DMS 273 (cell line): Measurements from ENCODE around the gene ATPAF2.

Source experiments
- DNase-seq: peaks from one replicate; lab custom pipeline; 2025; ENCODE audit not compliant: unreplicated experiment; lab: John Stamatoyannopoulos, UW

Gene ATPAF2

DNA sequence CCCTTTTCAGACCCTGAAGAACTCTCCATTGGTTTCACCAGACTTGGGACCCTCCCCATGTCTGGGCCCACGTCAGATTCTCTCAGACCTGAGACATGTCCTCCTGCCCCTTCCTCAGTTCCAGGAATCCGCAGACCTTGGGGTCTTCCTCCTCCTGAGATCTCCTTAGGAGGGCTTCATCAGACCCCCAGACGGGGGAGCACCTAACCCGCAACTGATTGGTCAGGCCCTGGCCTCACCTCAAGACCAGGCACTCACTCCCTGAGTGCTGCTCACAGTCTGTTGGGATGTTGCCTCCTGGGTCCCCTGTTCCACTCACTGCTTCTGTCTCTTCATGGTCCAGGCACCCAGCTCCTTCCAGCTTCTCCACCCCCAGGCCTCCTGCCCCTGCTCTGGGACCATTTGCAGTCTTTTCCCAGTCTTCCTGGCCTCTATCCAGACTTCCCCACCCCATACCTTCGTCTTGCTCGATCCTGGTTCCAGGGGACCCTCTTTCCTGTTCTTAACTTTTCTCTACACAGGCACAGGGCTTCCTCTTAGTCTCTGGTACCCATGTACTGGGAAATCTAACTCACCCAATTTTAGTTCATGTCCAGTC lies 1.4 kb upstream of the ATPAF2 start:
- no peak for DNase-seq

DNA sequence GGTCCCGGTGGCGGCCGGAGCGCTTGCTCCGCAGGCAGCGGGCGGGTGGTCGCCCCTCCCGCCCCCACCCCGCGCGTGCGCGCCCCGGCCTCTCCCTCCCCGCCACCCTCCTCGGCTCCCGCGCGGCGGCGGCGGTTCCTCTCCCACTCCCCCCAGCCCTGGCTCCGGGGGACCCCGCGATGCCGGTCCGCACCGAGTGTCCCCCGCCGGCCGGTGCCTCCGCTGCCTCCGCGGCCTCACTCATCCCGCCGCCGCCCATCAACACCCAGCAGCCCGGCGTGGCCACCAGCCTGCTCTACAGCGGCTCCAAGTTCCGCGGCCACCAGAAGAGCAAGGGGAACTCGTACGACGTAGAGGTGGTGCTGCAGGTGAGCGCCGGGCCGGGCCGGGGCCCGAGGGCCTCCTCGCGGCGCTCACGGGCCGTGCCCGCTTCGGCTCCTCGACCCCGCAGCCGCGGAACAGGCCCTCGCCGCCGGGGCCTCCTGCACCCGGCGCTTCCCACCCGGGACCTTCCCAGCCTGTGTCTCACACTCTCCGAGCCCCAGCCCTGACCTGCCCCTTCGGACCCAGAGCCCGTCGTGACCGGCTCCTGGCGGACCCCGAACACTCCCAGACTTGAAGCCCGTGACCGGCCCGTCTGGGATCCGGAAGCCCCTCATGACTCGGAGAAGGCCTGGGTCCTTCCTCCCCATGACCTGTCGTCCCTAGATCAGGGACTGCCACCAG lies 730 bp upstream of the ATPAF2 start:
- peak; percentile 67 for DNase-seq

DNA sequence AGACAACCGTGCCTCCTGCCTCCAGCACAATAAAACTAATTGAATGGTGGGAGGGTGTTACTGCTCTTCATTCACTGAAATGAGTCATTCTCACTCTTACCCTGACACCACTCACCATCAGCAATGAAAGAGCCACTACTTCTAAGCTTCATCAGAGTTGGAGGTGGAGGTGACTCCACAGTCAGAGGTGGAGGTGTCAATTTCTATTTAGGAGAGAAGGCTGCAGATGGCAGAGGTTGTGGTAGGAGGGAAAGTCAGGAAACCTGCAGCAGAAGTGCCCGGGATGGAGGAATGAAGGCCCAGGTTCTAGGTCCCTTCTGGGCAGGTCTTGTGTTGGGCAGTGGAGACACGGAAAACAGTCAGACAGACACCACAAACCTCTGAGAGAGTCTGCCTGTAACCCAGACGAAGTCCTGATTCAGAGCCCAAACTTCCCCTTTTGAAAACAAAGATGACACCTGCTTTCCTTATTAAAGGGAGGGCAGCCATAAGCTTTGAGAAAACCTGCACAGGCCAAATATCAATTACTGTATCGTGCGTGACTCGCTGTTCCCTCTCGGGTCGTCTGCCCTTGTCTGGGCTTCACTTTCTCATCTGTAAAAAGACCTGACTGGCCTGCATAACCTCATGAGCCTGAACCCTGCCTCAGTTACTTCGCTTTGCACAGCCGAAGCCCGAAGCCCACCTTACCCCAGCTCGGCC lies 668 bp downstream of the ATPAF2 start:
- DNase-seq = no peak

DNA sequence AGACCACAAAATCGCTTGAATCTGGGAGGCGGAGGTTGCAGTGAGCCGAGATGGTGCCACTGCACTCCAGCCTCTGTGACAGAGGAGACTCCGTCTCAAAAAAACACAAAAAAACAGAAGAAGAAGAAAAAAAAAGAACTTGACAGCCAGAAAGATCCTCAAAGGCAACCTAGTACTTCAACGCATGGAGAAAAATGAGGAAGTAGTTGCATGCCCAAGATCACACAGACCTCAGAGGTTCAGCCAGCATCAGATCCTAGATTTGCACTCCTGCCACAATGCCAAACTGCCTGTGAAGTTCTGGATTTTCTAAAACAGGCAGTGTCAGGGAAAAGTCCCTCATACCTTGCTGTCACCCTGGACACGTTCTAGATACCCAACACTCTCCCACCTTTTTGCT lies 1.5 kb downstream of the ATPAF2 start:
- no peak for DNase-seq

DNA sequence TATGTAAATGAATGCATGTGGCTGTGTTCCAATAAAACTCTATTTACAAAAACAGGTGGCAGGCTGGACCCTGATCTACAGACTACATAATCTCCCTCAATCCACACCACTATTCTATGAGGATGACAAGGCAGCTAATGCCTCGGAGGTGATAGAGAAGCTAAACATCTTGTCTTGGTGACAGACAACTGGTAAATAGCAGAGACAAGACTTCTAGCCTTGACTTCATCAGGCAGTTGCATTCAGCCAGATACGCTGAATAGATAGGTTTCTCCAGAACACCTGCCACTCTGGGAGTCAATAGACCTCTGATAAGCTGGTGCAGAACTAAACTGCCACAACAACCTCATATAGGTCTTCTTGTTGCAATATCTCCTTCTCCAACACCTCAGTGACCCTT lies 3.3 kb downstream of the ATPAF2 start:
- DNase-seq = peak; percentile 38

DNA sequence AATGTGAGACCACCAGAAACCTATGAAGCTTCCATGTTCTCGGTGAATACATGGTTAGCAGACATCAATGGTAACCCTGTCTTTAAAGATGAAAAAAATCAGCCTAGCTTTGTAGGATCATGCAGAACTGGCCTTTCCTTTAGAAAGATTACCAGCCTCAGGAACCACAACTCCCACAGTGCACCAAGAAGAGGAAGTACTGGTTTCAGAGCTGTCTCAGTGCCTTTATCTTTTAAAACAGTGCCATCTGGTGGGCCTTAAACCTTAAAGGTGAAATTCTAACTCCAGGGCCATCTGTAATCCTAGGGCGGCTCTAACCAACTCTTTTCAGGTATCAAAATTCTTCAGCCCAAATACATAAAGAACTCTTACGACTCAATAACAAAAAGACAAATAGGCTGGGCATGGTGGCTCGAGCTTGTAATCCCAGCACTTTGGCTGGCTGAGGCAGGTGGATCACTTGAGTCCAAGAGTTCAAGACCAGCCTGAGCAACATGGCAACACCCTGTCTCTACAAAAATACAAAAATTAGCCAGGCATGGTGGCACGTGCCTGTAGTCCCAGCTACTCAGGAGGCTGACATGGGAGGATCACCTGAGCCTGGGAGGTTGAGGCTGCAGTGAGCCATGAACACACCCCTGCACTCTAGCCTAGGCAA lies 5.4 kb downstream of the ATPAF2 start:
- peak; percentile 89 for DNase-seq

DNA sequence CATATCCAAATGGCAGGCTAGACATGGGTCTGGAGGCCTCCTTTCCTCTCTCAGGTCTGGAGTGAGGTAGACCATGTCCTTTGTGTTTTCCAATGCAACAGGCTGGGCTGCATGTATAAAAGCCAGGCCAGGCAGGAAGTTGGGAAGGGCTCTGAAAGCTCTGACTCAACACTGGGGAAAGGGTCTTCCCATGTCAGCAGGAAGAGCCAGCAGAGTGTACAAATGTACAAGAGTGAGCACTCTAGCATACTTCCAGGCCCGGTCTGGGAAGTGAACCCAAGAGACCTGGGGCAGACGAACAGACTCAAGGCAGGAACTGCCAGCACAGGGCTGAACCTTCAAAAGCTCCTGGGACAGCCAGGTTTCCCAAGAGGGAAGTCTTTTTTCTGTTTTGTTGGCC lies 7.0 kb downstream of the ATPAF2 start:
- no peak for DNase-seq

DNA sequence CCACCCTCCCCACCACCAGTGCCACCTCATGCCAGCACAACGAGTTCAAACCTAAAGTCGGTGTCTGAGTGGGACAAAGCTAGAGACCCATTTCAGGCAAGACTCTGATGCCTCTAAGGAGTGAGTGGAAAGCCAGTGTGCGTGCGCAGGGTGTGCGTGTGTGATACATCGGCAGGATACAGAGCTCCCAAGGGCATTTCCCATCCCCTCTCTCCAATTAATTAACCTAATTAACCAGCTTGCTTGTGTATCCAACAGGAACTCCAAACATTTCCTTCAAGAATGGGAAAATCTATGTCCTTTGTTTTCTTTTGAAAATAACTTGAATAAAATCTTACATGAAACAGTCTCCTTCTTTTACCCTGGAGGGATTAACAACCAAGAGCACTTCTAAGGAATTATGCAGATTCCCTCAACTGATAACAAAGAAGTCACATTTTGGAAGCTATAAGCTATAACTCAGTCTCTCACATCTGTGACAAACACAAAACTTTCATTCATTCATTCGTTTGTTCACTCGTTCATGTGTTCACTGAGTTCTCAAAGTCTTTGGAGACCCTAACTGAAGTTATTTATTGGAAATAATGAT lies 9.9 kb downstream of the ATPAF2 start:
- no peak for DNase-seq

DNA sequence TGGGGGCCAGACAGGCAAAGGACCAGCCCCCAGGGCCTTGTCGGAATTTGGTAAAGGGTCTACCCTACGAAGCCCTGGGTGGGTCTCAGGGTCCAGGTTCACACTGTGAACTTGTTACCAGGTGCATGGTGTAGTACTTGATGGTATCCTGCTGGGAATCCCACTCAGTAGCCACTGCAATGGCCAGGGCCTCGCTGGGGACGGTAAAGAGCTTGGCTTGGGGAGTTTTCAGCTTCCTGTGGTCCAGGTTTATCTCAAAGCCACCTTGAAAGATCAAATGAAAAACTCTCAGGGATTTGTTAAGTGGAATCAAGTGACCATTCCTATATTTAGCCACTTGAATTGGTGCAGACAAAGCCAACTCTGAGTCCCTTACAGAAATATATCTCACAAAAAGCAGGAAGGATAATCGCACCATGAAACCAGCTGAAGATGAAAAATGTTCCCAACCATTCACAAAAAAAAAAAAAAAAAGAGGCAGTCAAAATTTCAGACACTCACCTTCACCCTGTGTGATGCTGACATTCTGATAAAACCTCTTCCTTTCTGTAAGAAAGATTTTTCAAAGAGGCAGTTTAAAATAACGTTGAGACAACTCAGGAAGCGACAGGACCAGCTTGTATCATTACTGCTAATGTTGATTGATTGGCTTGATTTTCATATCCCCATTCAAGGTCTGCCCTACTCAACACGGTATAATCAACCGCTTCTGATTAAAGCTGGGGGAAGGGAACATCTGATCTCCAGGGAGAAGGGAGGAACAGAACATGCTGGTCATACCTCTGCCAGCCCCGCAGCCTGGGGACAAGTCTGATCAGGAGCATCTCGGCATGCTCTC lies 10.6 kb downstream of the ATPAF2 start:
- peak; percentile 29 for DNase-seq

DNA sequence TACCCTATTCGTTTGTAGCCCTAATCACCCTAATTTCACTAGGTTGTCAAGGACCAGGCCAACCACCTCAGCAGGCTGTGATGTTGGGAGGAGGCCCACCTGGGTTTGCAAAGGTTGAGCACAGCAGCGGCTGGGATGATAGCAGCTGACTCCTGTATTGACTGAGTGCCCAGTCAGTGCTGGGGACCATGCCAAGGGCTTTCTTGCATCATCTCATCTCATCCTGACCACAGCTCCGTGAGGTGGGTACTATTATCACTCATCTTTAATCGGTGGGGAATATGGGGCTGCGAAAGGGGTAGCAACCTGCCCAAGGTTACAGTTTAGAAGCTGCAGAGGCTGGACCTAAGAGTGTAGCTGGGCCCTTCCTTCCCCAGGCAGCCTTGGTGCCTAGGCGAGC lies 11.7 kb downstream of the ATPAF2 start:
- no peak for DNase-seq

DNA sequence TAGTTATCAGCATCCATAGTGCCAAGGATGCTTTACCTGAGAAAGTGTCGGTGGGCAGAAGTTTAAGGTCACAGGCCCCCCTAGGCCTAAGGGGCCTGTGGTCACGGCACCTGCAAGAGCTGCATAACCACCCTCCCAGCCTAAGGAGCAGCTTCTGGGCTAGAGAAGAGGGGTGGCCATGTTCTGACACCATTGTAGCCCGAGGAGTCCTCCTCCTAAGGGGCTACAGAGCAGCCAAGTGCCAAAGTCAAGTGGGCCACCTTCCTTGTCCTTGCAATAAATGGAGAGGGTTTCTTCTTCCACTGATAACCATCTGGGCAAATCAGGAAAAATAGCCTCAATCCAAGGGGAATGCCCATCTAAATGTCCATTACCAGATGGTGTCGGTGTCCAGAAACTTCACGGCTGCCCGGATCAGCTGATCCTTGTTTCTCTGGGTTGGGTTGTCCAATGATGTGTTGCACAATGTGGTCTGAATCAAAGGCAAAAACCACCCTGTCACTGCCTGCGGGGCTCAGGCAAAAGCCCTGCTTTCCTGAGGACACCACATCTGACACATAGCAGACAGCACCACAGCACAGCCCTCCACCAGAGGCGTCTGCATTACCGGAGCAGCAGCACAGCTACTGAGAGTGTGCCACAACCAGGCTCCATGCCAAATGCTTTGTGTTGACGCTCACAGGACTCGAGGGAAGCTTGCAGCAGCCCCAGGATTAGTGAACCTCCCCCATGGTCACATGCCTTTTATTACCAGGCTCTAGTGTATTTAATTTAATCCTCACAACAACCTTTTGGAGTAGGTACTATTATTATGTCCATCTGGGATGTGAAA lies 12.8 kb downstream of the ATPAF2 start:
- DNase-seq = peak; percentile 84

DNA sequence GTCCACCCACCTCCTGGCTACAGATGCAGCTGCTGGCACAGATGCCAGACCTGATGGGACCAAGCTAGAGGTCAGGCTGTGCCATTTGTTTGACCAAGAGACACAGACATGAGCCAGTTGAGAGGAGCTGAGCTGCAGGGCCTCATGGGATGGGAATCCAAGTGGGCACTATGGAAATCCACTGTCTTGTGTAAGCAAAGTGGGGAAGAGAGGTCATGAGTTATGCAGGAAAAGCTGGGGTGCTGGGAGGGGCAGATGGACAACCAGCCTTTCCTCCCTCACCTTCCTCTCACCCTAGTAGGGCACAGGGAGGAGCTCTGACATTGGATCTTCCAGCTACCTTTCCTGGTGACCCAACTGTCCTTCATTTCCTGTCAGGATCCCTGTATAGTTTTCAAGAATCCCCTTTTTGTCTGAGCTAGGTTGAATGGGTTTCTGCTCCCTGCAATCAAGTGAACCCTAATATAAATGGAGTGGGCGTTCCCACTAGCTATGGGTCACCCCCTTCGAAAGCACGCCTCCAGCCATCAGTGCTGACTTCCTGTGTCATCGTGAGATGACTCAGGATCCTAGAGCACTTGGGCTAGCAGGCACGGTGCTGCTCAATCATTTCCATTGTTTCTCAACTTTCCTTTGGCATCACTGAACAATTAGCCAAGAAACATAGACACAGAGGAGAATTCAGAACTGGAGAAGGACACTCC lies 13.6 kb downstream of the ATPAF2 start:
- no peak for DNase-seq

DNA sequence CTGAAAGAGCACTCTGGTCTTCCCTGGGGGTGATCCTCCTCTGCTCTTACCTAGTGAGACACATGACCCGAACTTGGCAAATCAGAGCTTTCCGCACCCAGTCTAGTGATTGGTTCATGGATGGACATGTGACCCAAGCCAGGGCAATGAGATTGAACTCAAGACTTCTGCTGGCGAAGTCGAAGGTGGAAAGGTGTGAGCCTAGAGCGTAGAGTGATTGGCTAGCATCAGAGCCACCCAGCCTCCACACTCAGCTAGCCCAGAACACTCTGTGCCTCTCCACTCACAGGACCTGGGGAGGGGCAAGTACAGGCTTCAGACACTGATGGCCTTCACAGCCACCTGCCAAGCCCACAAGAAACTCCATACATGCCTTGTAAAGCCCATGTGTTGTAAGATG lies 17.6 kb downstream of the ATPAF2 start:
- peak; percentile 56 for DNase-seq

DNA sequence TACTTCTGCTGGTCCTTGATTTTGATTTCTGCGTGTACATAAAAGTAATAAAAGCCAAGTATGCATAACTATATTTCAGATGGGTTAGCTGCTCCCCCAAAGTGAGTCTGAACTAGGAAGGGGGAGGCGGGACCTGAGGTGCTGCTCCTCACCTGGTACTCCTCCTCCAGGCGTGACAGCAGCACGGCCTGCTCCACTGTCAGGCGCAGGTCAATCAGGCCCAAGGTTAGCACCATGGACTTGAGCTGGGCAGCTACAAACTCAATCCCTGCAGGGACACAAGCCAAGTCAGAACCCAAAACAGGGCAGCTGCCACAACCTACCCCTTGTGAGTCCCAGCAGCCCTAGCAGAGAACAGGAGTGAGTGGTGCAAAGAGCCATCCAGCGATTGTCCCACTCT lies 18.0 kb downstream of the ATPAF2 start:
- no peak for DNase-seq

DNA sequence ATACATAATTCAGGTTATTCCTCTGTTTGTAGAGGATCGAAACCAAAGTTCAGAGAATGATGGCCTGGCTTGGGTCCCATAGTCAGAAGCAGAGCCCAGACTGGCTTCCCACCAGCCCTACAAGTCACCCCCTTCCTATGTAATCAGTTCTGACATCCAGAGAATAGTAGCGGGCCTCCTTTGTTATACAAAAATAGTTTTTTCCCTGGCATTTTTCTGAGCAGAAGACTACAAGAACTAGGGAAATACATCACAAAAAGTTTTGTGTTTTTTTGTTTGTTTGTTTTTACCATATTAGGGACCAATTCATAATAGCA lies 19.2 kb downstream of the ATPAF2 start:
- DNase-seq = no peak

DNA sequence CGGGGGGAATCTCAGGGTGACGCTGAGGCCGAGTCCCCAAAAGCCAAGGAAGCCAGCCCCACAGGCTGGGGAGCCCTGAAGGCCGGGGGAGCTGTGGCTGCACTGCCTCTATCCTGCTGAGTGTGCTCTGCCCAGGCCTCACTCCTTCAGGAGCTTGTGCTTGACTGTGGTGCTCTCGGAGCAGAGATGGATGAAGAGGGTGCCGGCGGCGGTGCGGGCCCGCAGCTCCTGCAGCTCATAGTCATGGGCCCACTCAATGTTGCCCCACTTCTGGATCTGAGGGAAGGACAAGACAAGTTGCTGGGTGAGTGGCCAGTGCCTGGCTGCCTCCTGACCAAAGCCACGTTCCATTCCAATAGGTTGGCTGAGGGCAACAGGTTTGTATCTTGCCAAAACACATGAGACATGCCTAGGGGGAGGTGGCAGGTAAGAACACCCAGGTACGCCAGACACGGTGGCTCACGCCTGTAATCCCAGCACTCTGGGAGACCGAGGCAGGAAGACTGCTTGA lies 20.5 kb downstream of the ATPAF2 start:
- no peak for DNase-seq

DNA sequence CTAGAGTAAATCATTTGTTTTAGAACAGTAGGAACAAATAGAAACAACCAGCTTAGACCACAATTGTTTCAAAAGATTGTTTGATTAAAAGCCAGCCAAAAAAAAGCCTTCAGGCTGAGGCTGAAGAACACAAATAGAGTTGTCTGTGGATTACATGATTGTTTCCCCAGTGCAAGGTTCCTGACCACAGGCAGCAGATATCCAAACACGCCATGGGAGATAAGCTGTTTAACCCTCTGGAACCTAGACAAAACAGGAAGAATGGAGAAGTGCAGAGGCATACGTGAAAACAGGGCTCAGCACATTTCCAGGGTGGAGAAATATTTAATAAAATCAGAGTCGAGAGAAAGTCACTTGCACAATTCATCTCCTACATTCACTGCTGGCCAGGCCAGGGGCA lies 21.0 kb downstream of the ATPAF2 start:
- DNase-seq = no peak

DNA sequence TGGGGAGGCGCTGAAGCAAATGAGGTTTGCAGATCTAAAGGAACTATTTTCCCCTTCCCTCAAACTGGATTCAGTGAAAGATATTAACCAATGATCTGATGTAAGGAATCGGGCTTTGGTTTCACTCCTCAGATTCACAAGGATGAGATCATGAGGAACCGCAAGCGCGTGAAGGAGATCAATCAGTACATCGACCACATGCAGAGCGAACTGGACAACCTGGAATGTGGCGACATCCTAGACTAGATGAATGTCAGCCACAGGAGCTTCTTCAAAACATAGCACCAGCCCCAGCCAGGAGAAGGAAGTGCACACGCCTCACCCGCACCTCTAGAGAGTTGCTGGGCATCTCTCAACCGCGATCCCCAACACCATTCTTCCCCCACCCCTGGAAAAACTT lies 22.5 kb downstream of the ATPAF2 start:
- no peak for DNase-seq

DNA sequence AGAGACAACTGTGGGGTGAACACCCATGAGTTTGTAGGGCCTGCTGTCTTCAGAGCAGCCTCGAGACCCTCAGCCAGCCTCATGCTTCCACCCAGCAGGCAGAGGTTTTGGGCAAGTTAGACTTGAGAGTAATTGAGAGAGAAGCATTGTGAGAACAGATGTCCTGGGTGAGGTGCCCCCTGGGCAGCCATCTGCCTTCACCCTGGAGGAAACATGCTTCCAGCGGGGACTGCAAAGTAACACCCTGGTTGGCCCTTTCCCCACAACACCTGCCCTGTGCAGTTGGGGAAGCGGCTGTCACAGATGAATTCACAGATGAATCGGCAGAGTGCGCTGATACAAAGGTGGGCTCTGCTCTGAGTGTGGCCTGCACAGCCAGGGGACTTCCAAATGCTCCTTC lies 23.4 kb downstream of the ATPAF2 start:
- peak; percentile 94 for DNase-seq
